ENCODE results near the gene MAGT1.
"Not testable (repeated sequence)": the region's sequence is repeated elsewhere in the genome, so short reads cannot be mapped to it uniquely, and the experiment has no call there.

Gene MAGT1

DNA sequence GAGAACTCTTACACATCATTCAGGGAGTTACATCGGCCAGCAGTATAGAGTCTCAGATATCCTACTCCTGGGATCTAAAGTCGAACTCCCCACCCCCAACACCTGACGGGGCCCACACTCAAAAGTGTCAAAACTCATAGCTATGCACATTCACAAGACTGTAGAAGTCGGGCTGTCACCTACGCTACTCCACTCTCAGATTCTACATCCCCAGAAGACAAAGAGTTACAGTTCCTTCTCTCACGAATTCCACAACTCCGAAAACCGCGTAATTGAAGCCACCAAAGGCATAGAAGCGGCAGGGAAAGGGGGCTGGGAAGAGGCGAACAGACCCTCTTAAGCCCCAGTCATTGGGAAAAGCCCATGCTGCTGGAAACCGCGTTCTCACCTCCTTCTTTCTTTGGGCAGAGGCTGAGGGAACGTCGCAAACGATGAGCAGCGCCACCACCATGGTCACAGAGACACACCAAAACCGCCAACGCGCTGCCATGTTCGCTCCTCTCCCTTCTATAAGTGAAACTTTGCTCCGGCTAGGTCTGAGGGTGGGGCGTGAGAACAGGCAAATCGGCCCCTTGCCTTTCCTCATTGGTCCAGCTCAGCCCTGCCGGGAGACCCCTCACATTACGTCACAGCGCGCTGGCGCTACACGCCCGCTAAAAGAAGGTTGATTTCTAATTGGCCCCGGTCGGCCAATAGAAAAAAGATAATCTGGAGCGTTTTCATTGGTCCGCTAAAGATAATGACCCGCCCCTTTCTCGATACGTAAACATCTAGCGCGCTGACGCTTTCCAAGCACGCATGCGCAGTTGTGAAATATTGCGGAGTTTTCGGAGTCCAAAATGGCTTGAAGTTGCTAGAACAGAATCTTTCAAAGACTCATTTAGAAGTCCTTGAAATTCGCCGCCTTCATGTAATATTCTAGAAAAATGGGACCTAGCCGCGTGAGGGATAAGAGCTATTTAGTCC lies at the start of gene MAGT1:
TSS of gene MAGT1 (minus strand) at position 515 of the 966 bp plus-strand sequence. CDS start at position 490, 25 bp downstream.
- peak; percentile 97 for DNase-seq

DNA sequence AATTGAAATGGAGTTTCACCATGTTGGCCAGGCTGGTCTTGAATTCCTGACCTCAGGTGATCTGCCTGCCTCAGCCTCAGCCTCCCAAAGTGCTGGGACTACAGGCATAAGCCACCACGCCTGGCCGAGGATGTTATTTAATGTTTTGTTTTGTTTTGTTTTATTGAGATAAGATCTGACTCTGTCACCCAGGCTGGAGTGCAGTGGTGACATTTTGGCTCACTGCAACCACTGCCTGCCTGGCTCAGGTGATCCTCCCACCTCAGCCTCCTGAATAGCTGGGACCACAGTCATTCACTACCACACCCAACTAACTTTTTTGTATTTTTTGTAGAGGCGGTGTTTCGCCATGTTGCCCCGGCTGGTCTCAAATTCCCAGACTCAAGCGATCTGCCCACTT lies 49.8 kb upstream of the MAGT1 start:
- not testable (repeated sequence) for DNase-seq

DNA sequence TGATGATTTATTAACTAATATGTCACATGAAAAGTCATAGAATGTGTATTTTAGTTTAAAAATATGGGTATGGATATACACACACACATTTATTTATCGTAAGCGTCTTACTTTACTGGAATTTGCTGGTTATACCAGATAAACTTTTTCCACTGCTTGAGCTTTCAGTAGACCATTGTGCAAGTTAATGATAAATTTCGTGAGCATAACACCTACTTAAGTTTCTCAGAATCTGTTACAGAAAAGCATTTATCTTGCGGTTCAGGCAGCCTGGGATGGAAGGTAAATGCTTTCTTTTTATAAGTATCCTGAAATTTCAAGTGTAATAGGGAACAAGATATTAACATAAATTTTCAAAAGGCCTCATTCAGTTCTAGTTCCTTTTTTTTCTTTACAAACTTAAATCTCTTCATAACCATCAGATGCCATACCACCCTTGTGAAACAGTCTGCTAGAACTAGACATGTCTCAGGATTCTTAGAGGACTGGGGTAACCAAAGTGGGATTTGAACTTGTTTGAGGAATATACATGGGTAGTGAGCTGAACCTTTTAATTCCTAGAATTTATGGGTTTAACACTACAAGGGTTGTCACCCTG lies 42.9 kb upstream of the MAGT1 start:
- no peak for DNase-seq

GRCh38 chrX:77937291-77937690 lies 42.1 kb upstream of the MAGT1 start:
- no peak for DNase-seq

DNA sequence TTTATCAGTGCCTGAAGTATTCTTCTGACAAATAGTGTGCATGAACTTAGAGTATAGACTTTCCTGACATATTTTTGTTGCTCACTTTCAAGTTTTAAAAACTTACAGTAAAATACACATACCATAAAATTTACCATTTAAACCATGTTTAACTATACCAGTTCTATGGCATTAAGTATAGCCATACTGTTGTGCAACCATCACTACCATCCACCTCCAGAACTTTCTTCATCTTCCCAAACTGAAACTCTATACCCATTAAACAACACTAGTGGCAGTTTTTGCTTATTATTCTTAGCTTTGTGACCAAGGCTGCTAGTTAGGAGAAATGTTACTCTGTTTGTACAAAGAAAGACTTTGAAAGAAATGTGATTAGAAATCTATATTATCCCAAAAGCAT lies 41.1 kb upstream of the MAGT1 start:
- DNase-seq: no peak

GRCh38 chrX:77935886-77936285 lies 40.7 kb upstream of the MAGT1 start:
- DNase-seq: no peak

DNA sequence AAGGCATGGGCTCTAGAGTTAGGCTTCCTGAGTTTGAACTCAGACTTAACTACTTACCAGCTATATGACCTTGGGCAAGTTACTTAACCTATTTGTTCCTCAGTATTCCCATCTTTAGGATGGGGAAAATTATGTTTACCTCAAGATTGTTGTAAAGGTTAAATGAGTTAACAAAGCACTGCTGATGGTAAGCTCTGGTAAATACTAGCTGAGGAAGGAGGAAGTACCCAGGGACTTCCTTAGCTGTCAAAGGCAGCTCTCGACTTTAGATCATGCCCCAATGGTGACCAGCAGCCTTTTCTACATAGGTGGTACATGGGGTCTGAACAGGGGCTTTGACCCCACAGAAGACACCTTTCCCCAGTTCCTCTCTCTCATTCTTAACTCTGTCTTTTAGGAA lies 35.3 kb upstream of the MAGT1 start:
- DNase-seq: no peak

DNA sequence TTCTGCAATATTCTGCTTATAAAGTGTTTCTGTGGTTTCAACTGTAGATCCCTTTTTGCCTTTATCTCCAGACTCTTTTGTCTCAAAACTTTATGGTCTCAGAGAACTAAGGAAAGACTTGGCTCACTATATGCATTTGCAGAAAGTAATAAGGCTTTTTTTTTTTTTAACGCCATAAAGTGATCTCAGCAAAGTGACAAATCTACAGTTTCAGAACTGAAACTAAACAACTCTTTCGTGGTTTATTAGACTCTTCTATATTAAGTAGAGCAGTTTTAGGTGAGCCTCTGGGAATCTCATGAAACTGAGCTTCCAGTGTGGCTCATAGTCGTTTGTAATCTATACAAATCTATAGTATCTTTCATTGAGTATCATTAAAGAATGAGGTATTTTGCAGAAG lies 30.5 kb upstream of the MAGT1 start:
- no peak for DNase-seq

- no peak for DNase-seq
These were observed 29.2 kb upstream of the MAGT1 start for GRCh38 chrX:77924320-77924859.

DNA sequence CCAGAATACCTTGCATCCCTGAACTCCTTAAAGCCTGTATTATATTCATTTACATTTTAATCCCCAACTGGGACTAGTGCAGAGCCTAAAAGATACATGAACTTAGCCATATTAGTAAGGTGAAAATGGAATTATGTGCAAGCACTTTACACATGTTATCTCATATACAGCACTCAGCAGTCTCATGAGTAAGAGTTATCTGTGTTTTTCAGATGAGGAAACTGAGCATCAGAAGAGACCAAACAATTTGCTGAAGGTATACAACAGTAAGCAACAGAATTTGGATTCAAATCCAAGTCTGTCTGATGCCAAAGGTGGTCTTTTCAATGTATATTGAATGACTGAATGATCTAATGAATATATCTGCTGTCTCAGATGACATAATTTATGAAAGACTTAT lies 27.6 kb upstream of the MAGT1 start:
- no peak for DNase-seq

DNA sequence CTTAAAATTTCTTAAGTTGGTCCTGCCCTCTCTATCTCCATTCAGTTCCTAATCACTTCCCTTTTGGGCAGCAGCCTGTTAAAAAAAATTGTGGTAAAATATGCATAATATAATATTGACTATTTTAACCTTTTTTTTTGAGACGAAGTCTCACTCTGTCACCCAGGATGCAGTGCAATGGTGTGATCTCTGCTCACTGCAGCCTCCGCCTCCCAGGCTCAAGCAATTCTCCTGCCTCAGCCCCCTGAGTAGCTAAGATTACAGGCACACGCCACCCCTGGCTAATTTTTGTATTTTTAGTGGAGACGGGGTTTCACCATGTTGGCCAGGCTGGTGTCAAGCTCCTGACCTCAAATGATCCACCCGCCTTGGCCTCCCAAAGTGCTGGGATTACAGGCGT lies 24.1 kb upstream of the MAGT1 start:
- not testable (repeated sequence) for DNase-seq

- DNase-seq: peak; percentile 25
These were observed 23.3 kb upstream of the MAGT1 start for GRCh38 chrX:77918568-77918967.

DNA sequence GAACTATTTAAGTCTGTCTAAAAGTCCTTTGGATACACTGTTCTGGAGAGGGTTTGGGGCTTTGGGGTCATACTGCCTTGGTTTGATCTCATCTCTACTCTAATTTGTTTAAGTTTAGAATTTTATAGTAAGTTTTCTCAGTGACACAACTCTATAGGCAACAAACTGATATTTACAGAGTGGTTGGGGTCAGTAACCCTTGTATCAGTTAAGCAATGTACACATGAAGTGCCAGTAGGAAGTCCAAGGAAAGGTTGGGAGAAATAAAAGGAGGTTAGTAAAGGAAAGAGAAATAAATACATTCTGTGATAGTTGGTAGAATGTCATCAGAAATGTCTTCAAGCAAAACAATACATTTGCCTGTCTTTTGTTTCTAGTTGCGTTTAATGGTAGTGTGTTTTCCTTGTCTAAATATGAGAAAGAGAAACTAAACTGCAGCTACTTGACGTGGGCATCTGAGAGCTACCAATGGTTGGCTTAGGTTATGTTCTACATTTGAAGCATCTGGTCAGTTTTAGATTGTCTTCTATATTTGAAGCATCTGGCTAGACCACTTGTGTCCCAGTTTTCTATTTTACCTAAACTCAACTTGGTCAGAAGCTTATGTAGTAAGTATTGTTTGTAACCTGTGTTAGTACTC lies 22.2 kb upstream of the MAGT1 start:
- DNase-seq: no peak

DNA sequence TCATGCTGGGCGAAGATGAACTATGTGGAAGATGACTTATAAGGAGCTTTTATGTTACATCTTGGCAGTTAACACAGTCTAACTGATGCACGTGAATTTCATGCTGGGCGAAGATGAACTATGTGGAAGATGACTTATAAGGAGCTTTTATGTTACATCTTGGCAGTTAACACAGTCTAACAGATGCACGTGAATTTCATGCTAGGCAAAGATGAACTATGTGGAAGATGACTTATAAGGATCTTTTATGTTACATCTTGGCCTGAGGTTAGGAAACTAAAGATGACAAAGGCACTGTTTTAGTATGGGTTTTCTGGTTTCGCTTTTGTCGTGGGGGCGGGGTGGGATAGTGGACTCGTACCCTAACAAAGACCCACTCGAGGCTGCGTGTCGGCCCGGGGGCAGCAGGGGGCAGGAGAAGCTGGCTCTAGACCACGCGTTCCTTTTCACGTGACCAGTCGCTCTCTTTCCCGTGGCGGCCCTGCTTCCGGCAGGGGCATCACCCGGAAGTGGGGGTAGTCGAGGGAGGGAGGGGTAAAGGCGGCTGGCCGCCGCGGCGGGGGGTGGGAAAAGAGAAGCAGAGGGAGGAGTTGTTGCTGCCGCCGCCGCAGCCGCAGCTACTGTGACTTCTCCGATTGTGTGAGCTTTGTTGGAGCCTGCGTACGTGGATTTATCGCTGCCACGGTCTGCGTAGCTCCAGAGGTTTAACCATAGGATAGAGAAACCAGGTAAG lies 15.0 kb upstream of the MAGT1 start, which contains the start of gene ATP7A:
TSS of gene ATP7A (plus strand) at position 586 of the 733 bp plus-strand sequence. CDS start 60,949 bp downstream, outside the sequence.
- DNase-seq: peak; percentile 91

GRCh38 chrX:77901506-77901905 lies 6.3 kb upstream of the MAGT1 start:
- DNase-seq: no peak

GRCh38 chrX:77900688-77901087 lies 5.5 kb upstream of the MAGT1 start:
- DNase-seq: no peak

- DNase-seq: peak; percentile 98
These were observed 4.0 kb upstream of the MAGT1 start, which contains the start of gene COX7B for GRCh38 chrX:77899081-77899828. COX7B (plus strand) TSS chrX:77899468; CDS start chrX:77899554, 86 bp downstream.

DNA sequence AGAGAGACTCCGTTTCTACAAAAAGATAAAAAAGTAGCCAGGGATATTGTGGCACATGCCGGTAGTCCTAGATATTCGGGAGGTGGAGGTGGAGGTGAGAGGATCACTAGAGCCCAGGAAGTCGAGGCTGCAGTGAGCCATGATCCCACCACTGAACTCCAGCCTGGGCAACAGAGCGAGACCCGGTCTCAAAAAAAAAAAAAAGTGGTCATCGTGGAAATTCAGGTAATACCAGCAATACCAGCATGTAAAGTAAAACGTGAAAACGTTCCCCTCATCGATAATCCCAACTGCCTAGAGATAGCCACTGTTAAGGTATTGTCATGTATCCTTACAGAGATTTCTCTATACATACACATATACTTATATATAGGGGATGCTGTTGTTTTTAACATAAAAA lies 1.5 kb downstream of the MAGT1 start:
- no peak for DNase-seq

DNA sequence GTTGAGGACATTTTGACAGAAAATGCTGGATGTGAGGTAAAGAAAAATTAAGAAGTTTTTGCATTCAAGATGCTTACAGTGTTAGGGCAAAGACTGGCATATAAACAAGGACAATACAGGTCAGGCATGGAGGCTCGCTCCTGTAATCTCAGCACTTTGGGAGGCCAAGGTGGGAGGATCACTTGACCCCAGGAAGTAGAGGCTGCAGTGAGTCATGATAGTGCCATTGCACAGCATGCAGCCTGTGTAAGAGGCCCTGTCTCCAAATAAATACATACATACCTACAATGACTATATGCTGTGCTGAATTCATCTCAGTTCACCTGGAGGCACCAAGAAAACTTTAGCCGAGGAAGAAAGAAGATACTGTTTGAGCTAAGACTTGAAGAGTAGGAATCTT lies 2.3 kb downstream of the MAGT1 start:
- no peak for DNase-seq

DNA sequence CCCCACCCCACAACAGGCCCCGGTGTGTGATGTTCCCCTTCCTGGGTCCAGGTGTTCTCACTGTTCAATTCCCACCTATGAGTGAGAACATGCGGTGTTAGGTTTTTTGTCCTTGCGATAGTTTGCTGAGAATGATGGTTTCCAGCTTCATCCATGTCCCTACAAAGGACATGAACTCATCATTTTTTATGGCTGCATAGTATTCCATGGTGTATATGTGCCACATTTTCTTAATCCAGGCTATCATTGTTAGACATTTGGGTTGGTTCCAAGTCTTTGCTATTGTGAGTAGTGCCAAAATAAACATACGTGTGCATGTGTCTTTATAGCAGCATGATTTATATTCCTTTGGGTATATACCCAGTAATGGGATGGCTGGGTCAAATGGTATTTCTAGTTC lies 13.8 kb downstream of the MAGT1 start:
- not testable (repeated sequence) for DNase-seq

GRCh38 chrX:77875372-77875771 lies 19.9 kb downstream of the MAGT1 start:
- no peak for DNase-seq

DNA sequence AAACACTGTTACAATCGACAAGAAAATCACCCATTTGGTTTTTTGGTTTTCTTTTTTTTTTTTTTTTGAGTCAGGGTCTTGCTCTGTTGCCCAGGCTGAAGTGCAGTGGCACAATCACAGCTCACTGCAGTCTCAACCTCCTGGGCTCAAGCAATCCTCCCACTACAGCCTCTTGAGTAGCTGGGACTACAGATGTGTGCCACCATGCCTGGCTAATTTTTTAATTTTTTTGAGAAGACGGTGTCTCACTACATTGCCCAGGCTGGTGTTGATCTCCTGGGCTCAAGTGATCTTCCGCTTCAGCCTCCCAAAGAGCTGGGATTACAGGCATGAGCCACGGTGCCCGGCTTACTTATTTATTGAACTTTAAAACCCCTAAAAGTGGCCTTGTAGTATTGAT lies 63.7 kb downstream of the MAGT1 start:
- DNase-seq: not testable (repeated sequence)
